K562 (cell line): ENCODE data around the gene DPP10. TPM values are rescaled to one million over a fixed set of nuclear protein-coding genes. Genes with fewer than 3 reads are reported as not detected.

Experiments
- ATAC-seq: fragments of 200-7000 bp; cut with Tn5 transposase; 3 replicates; pipeline ENCODE4 v1.9.1; 2020; ENCODE audit warnings: moderate library complexity
- BruUV-seq: library from RNA; stranded (reverse); fragments of 400-500 nt; replicated peaks from 2 replicates; lab custom pipeline; 2021; lab: Mats Ljungman, UMichigan
- CTCF ChIA-PET: fragments of 300-600 bp; formaldehyde crosslinking; extraction: SDS; loops from one replicate; lab custom pipeline; 2021; ENCODE audit warnings: low intra/inter-chr PET ratio; lab: Yijun Ruan, JAX
- POLR2A ChIA-PET: fragments of 300-600, 350-650 bp; sonication (Branson Sonifier 250); formaldehyde crosslinking; extraction: SDS; loops from one replicate; lab custom pipeline; 2021; ENCODE audit warnings: antibody characterized with exemption, inconsistent platforms; lab: Yijun Ruan, JAX
- DNase-seq, 4 experiments: peaks; one replicate each; pipeline versions ENCODE4 v3.0.0 to v3.0.0-alpha.2; 2011 to 2018; ENCODE audit warnings: low spot score in 3 of 4, mixed read lengths in 3 of 4; ENCODE audit errors: extremely low read depth in 1 of 4
- FAIRE-seq: peaks from 2 replicates; lab custom pipeline; 2011; peaks lifted over from hg19 to GRCh38; lab: Jason Lieb, UNC
- H2AFZ ChIP-seq: 2 replicates; pipeline ENCODE4 v1.6.0; 2011; ENCODE audit warnings: low read depth, low read length, control low read depth, inconsistent platforms
- H3K27ac ChIP-seq: fragments of 200-600 bp; 3 replicates; pipeline ENCODE4 v1.8.0; 2011; ENCODE audit warnings: low read depth, mild to moderate bottlenecking, control low read depth, inconsistent platforms, low read length, moderate library complexity, mixed read lengths; ENCODE audit errors: extremely low read depth
- H3K27me3 ChIP-seq, 2 experiments: fragments of 300-600 bp in 1 of 2; 2 replicates in 1 of 2; 3 replicates in 1 of 2; pipeline versions ENCODE4 v1.6.0 to v1.8.0; 2011; ENCODE audit warnings: inconsistent platforms in 2 of 2, low read length in 2 of 2, mild to moderate bottlenecking in 1 of 2, mixed read lengths in 1 of 2, moderate library complexity in 1 of 2; ENCODE audit not compliant: control insufficient read depth in 2 of 2, insufficient read depth in 2 of 2
- H3K36me3 ChIP-seq: fragments of 300-600 bp; 3 replicates; pipeline ENCODE4 v1.8.0; 2011; ENCODE audit warnings: mild to moderate bottlenecking, low read length, inconsistent platforms; ENCODE audit not compliant: control insufficient read depth, insufficient read depth
- H3K4me1 ChIP-seq, 2 experiments: fragments of 200-600 bp in 1 of 2; replicated peaks in 1 of 2; 2 replicates in 1 of 2; 3 replicates in 1 of 2; pipeline versions ENCODE4 v1.5.1 to v1.8.0; 2011; ENCODE audit warnings: inconsistent platforms in 2 of 2, low read length in 2 of 2, mild to moderate bottlenecking in 1 of 2, mixed read lengths in 1 of 2, moderate library complexity in 1 of 2; ENCODE audit not compliant: control insufficient read depth in 2 of 2, insufficient read depth in 2 of 2
- H3K4me2 ChIP-seq: 2 replicates; pipeline ENCODE4 v1.6.1; 2011; ENCODE audit warnings: low read length, control low read depth, inconsistent platforms, mixed read lengths; ENCODE audit not compliant: insufficient read depth
- H3K4me3 ChIP-seq: fragments of 200-600 bp; sonication (generic), shearing (Covaris generic); 2 replicates; pipeline ENCODE4 v1.5.1; 2016; ENCODE audit warnings: control low read depth, inconsistent platforms
- H3K79me2 ChIP-seq: fragments of 200-600 bp; 3 replicates; pipeline ENCODE4 v1.8.0; 2011; ENCODE audit warnings: low read length, inconsistent platforms; ENCODE audit not compliant: control insufficient read depth, insufficient read depth
- H3K9ac ChIP-seq, 2 experiments: 2 replicates each; pipeline versions ENCODE4 v1.6.0 to v1.6.1; 2011; ENCODE audit warnings: low read depth in 2 of 2, low read length in 2 of 2, control low read depth in 1 of 2, inconsistent platforms in 1 of 2, mild to moderate bottlenecking in 1 of 2, mixed read lengths in 1 of 2; ENCODE audit not compliant: insufficient read depth in 1 of 2
- H3K9me1 ChIP-seq: one replicate; pipeline ENCODE4 v1.6.0; 2011; ENCODE audit warnings: inconsistent platforms, mild to moderate bottlenecking, low read length, moderate library complexity; ENCODE audit not compliant: control insufficient read depth, insufficient read depth
- H3K9me3 ChIP-seq: replicated peaks from 2 replicates; pipeline ENCODE4 v1.5.1; 2011; ENCODE audit warnings: low read depth, low read length, inconsistent platforms; ENCODE audit not compliant: control insufficient read depth, insufficient read depth
- H4K20me1 ChIP-seq: replicated peaks from 2 replicates; pipeline ENCODE4 v1.6.1; 2011; ENCODE audit warnings: low read length, inconsistent platforms, mixed read lengths; ENCODE audit not compliant: control insufficient read depth, insufficient read depth
- CBX1 ChIP-seq: sonication (generic); IDR thresholded peaks from 2 replicates; pipeline ENCODE4 v1.6.1; 2016; ENCODE audit warnings: antibody characterized with exemption, low read depth, mild to moderate bottlenecking
- CTCFL ChIP-seq: IDR thresholded peaks from 2 replicates; pipeline ENCODE4 v1.6.1; 2011; ENCODE audit warnings: borderline replicate concordance, low read depth, mild to moderate bottlenecking, moderate library complexity, low read length; ENCODE audit not compliant: insufficient read depth, poor library complexity, severe bottlenecking
- HCFC1 ChIP-seq: IDR thresholded peaks from 2 replicates; pipeline ENCODE4 v1.6.1; 2012; ENCODE audit warnings: low read depth, low read length, improper control_type of control experiment
- HDAC3 ChIP-seq: fragments of 450-650 bp; IDR thresholded peaks from 2 replicates; pipeline ENCODE4 v1.6.1; 2018; ENCODE audit warnings: borderline replicate concordance, mild to moderate bottlenecking, moderate library complexity; ENCODE audit not compliant: partially characterized antibody
- KAT8 ChIP-seq: fragments of 450-650 bp; IDR thresholded peaks from 2 replicates; pipeline ENCODE4 v1.6.1; 2016; ENCODE audit warnings: low read depth, mild to moderate bottlenecking
- KHSRP ChIP-seq: fragments of 450-650 bp; IDR thresholded peaks from 2 replicates; pipeline ENCODE4 v1.6.1; 2017
- MBD2 ChIP-seq: sonication (generic); IDR thresholded peaks from 2 replicates; pipeline ENCODE4 v1.6.1; 2016; ENCODE audit warnings: low read depth, borderline replicate concordance
- NCOA4 ChIP-seq: fragments of 450-650 bp; IDR thresholded peaks from 2 replicates; pipeline ENCODE4 v1.6.1; 2018; ENCODE audit warnings: mild to moderate bottlenecking; ENCODE audit not compliant: partially characterized antibody
- RB1 ChIP-seq: fragments of 450-650 bp; IDR thresholded peaks from 2 replicates; pipeline ENCODE4 v1.6.1; 2017; ENCODE audit warnings: low read depth, mild to moderate bottlenecking
- ZFP91 ChIP-seq: sonication (generic); formaldehyde crosslinking; IDR thresholded peaks from 2 replicates; pipeline ENCODE4 v1.8.0; 2022; ENCODE audit warnings: mild to moderate bottlenecking, missing genetic modification reagents
- ZNF140 ChIP-seq: fragments of 250-450 bp; sonication (Bioruptor Pico); IDR thresholded peaks from 2 replicates; pipeline ENCODE4 v1.8.0; 2021; ENCODE audit warnings: moderate library complexity, mild to moderate bottlenecking, inconsistent platforms
- ZNF224 ChIP-seq: sonication (generic); formaldehyde crosslinking; IDR thresholded peaks from 2 replicates; pipeline ENCODE4 v1.8.0; 2022; ENCODE audit warnings: mild to moderate bottlenecking, missing genetic modification reagents
- ZNF239 ChIP-seq: fragments of 250-450 bp; sonication (Bioruptor Pico); IDR thresholded peaks from 2 replicates; pipeline ENCODE4 v1.4.0; 2020; ENCODE audit warnings: mild to moderate bottlenecking
- ZNF445 ChIP-seq: fragments of 250-450 bp; sonication (Bioruptor Pico); IDR thresholded peaks from 2 replicates; pipeline ENCODE4 v1.4.0; 2020; ENCODE audit warnings: low read depth, mild to moderate bottlenecking, moderate library complexity
- WGBS: fragments of 100-300 bp; shearing (Covaris generic); methylation state at CpG from one replicate; pipeline ENCODE4 v1.1.6; 2016; ENCODE audit warnings: low coverage, mixed read lengths; ENCODE audit not compliant: insufficient coverage; ENCODE audit errors: missing lambda C conversion rate; 5-methylcytosine and 5-hydroxymethylcytosine counted together
- in situ Hi-C: fragments of 300-500 bp; cut with MboI; formaldehyde crosslinking; loops from 4 replicates; pipeline ENCODE4 v1.15.0; 2018; ENCODE audit warnings: inconsistent platforms, mixed read lengths
- intact Hi-C: fragments of 100-400 bp; cut with micrococcal nuclease; formaldehyde crosslinking; loops from 2 replicates; pipeline ENCODE4 v1.14.2; 2022
- polyA plus RNA-seq, 8 experiments: library from polyadenylated mRNA; depleted of rRNA in 4 of 8; stranded (reverse) in 5 of 8; unstranded in 3 of 8; fragments of >200 nt; fragmentation: Nextera tagmentation in 2 of 8; fragmentation: Illumina TruSeq in 1 of 8; extraction: Ambion mirVana in 2 of 8; extraction: Trizol in 1 of 8; gene quantifications; 2 replicates each; pipeline versions ENCODE4 v1.2.1 to v1.2.3, GENCODE V29; 2011 to 2014; ENCODE audit warnings: inconsistent platforms in 1 of 8, missing spikeins in 1 of 8
- total RNA-seq, 7 experiments: library from RNA; depleted of rRNA in 6 of 7; stranded (reverse); fragments of >200 nt in 6 of 7; fragmentation: Illumina TruSeq in 2 of 7; extraction: Trizol in 2 of 7; gene quantifications; 2 replicates each; pipeline versions ENCODE4 v1.2.1 to v1.2.3, GENCODE V29; 2011 to 2021; ENCODE audit warnings: low replicate concordance in 1 of 7
- TF ChIP-seq, protein P1 (sequence below): fragments of 450-650 bp; formaldehyde crosslinking; IDR thresholded peaks from 2 replicates; pipeline ENCODE4 v1.4.0; 2022; ENCODE audit warnings: missing genetic modification characterization

Gene DPP10
- total and polyA plus RNA-seq, 9 of the 15 experiments (the other 6 are each of a cell fraction or from before 2014, with no cell fraction given): not detected

DNA sequence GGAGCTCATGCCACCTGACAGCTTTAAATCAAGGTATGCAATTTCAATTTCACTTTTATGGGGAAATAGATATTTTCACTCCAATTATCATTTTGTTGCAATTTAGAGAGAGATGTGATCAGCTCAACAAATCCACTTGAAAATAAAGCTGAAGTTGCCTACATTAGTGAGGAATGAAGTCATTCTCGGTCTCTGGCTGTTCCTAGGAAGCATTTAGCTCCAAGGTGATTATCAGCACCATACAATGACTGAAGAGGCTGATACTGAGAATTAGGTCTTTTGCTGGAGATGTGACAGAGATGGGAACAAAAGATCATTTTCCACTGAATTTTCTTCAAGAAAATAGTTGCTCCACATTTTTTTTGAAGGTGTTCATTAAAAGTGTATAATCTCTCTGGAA lies 1303.7 kb downstream of the DPP10 start:
- ChIA-PET CTCF (interaction anchor here (0.6 kb wide), 1 partner anchor 1192 kb away, joined by 3 read pairs; no protein-coding TSS in a partner anchor), POLR2A (no interaction called here)
- Histone ChIP-seq H3K4me2 (no peak overlapping the region), H3K79me2 (no peaks in the 10 kb centered on the region), H2AFZ (no peak overlapping the region), H3K9ac (no peak overlapping the region), H3K27ac (no peak overlapping the region), H3K36me3 (no peaks in the 10 kb centered on the region), H3K4me3 (no peak overlapping the region), H3K9me1 (no peaks in the 10 kb centered on the region), H3K27me3 (no peaks in the 10 kb centered on the region), H3K4me1 (no peaks in the 10 kb centered on the region), H3K9me3 (no peaks in the 10 kb centered on the region), H4K20me1 (no peaks in the 10 kb centered on the region)
- 11% methylated on average over 1 of the region's 1 CpG for WGBS
- intact Hi-C loops (no loop called here), in situ Hi-C loops (no loop called here)
- BruUV-seq: no TSS peak
- FAIRE-seq (no peak), DNase-seq (no peak), ATAC-seq (no peak)
- TF ChIP-seq HDAC3 (no peak), KHSRP (no peak), ZFP91 (CRISPR knock-in tag) (no peak), ZNF224 (CRISPR knock-in tag) (no peak), CBX1 (no peak), ZNF445 (CRISPR knock-in tag) (no peak), NCOA4 (no peak), CTCFL (no peak), ZNF239 (CRISPR knock-in tag) (no peak), MBD2 (no peak), ZNF140 (CRISPR knock-in tag) (no peak), HCFC1 (no peak), KAT8 (no peak), RB1 (no peak)
- TF ChIP-seq, protein P1, sequence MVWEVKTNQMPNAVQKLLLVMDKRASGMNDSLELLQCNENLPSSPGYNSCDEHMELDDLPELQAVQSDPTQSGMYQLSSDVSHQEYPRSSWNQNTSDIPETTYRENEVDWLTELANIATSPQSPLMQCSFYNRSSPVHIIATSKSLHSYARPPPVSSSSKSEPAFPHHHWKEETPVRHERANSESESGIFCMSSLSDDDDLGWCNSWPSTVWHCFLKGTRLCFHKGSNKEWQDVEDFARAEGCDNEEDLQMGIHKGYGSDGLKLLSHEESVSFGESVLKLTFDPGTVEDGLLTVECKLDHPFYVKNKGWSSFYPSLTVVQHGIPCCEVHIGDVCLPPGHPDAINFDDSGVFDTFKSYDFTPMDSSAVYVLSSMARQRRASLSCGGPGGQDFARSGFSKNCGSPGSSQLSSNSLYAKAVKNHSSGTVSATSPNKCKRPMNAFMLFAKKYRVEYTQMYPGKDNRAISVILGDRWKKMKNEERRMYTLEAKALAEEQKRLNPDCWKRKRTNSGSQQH: no peak
